GDM1 (cell line): ENCODE data around the gene PDGFD.

Source experiments
- DNase-seq: peaks from one replicate; lab custom pipeline; 2025; lab: John Stamatoyannopoulos, UW

The PDGFD gene

DNA sequence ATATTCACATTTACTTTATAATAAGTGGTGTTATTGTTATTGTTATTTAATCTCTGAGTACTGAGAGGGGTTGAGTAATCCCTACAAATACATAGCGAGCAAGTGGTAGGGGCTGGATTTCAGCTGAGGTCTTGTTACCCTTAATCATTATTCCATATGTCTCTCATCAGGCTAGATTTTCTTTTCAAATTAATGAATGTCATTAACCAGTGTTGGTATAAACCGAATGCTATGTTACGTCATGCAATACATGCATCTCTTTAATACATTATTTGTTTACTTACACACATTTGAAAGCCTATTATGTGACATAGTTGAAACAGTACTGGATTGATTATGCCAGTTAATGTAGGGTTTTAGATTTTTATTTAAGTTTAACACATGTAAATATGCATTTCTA, 18.9 kb downstream of the PDGFD start:
- no peak for DNase-seq

DNA sequence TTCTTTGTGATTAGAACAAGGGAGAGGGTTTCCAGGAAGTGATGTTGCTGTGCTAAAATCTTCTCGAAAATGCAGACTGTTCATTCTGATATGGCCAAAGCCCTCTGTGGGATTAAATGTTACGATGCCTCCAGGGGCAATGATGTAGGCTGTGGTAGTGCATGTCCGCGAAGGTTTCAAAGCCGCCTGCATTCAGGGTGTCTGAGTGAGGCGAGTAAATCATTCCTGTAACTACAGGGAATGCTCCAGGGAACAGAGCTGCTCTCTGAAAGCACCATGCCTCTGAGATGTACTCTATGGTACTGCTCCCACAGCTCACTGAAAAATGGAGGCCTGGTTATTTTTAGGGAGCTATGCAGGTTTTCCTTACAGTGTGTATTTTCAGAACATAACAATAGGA, 21.2 kb downstream of the PDGFD start:
- DNase-seq, result no peak

DNA sequence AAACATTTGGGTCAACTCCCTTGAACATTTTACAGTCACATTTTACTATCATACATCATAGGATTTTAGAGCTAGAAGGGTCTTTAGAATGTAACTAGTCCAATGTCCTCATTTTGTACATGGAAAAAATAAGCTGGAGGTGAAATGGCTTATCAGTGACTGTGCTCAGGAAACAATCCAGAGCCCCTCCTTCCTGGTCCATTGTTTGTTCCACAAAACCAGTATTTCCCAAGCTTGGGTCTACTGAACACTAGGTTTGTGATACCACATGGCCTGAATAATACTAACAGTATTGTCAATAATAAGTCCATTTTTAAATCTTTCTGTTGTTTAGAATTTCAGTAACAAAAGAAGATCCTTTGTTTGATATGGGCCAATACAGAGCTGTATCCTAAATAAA, 27.1 kb downstream of the PDGFD start:
- DNase-seq, result no peak

DNA sequence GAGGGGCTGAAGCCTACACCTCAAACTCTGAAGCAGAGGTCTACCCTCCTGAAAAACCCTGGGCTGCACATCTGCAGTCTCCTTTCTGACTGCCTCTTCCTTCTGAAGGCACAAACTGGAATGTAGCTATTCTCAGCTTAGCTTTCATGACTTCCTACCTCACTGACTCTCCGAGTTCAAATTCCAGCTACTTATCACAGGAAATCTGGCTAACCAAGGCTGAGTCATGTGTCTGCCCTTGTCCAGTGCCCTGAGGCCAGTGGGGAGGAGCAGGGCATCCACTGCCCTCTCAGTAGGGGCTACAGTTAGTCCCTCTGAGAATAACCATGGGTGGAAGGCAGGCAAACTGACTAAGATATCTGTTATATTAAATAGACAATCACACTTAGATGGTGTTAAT, 29.2 kb downstream of the PDGFD start:
- DNase-seq, result no peak

DNA sequence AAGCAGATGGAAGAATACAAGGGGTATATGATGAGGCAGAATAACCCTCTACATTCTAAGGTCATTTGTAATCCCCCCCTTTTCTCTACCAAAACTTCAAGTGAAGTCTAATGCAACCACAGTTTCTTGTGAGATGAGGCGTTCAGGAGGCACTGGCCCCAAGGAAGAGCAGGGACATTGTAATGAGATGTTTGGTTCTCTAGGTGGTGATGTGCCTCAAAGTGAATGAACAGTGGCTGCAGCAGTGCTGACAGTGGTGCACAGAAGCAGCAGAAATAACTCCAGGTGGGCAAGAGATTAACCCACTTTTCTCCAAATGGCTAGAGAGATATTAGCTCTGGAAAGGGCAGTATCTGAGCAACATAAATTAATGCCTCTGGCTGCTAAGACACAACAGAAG, 33.8 kb downstream of the PDGFD start:
- DNase-seq, result no peak

DNA sequence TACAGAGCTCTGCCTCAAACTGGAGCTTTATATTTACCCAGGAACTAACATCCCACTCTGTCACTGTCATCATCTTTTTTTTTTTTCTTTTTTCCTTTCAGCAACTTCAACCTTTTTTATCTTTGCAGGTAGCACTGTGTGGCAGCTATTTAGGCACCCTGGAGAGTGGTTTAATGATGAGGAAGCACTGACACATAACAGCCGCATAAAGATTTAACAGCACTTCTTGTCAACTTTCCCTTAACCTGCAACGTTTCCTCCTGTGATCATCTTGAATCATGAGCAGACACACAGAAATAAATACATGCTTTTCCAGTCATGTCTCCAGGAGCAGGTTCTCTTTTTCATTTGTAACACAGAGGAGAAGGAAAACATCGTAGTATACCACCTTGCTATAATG, 34.8 kb downstream of the PDGFD start:
- DNase-seq, result no peak

DNA sequence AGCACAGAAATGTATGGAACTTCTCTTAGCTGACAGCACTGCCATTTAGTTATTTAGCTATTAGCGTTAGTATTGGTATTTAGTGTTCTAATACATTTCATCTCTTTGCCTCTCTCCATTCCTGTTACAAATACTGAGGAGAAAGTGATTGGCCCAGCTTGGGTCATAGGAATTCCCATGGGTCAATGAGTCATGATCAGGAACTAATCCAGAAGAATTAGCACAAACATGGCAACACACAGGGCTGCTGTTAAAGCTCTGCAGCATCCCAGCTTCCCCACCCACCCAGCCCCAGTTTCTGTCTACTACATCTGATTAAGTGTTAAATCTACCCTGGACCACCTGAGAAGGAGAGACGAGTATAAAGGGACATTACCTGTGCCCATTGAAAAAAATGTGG, 36.1 kb downstream of the PDGFD start:
- DNase-seq, result no peak

DNA sequence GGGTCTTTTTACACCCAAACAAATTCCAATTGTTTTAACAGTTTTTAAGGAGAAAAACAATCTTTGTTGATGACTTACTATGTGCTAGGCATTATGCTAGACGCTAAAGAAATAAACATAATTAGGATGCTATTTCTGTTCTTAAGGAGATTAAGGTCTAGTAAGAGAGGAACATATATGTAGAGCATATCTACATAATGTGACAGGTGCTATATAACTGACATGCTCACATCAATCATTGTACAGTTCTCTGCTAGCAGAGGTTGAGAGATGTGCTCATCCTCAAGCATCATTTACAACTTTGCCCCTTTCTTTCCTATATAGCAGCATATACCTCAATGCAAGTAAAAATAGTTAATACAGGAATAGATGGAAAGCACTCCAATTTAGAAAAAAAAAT, 37.5 kb downstream of the PDGFD start:
- DNase-seq, result no peak

DNA sequence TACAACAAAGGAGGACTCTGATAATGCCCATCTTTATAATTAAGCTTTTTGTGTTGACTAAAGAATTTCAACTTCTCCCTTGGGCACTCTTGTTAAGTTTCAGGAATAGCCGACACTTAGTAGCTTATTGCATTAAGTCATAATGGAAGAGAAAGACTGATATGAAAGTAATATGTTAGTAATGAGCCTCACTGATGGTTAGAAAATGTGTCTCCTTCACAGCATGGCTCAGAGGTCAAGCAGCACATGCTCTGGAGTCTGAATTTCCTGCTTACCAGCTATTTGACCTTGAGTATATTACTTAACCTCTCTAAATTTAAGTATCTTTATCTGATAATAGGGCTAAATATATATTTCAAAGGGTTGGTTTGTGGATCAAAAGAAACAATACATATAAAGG, 39.0 kb downstream of the PDGFD start:
- no peak for DNase-seq

DNA sequence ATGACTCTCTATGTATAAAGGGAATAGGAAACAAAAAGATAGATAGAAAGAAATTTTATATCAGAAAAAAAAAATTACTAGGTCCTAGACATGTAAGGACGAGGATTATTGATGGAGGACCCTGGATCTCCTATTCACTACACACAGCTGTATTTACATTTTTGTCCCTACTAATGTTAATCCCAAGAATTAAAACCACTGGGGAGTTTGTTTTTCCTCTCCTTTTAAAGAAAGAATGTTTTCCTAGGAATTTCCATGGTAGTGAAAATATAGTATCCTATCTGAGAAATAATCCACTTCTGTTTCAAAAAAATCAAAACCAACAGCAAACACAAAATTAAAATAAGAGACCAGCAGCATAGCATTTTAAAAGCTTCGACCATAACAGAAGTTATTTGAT, 41.1 kb downstream of the PDGFD start:
- no peak for DNase-seq

DNA sequence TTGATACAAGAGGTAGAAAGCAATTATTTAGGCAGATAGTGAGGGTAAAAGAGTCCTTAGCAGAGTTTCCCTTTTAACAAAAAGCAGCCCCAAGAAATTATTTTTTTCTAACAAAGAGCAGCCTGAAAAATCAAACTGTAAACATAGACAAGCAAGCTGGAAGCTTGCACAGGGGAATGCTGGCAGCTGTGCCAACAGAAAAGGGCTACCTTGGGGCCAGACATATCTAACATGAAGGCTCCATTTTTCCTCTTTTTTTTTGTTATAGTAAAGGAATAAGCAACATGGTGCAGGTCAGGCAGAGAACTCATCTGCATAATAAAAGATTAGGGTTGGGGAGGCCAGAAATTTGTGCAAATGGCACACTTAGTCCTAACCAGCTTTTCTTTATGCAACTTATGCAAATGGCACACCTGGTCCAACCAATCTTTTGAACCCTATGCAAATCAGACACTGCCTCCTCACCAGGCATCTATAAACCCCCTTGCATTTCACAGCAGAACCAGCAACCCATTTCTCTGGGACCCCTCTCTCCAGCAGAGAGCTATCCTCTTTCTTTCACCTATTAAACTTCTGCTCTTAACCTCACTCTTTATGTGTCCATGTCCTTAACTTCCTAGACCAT, 41.8 kb downstream of the PDGFD start:
- DNase-seq, result no peak

DNA sequence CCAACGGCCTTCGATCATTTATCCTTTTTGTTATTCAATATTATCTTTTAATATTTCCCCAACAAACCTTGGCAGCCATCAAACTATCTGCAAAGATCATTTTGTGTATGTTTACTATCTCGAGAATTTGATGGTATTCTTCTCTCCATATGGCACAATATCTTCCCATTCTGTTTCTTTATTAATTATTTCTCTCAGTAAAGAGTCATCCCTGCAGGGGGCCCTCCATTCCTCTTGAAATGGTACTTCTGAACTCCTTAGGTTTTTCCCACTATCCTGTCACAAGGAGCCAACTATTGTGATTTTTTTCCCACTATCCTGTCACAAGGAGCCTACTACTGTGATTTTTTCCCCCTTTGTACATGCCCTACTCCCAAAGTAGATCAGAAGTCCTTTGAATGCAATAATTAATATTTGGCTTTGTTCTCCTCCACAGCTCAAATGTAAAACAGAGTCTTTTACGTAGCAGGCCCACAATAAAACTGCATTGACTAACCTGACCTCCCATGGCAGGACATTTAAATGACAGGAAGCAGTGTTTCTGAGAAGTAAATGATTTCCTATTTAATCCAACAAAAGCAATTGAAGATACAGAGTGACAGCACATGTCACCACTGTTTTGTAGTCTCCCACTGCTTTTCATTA, 43.3 kb downstream of the PDGFD start:
- DNase-seq, result no peak

DNA sequence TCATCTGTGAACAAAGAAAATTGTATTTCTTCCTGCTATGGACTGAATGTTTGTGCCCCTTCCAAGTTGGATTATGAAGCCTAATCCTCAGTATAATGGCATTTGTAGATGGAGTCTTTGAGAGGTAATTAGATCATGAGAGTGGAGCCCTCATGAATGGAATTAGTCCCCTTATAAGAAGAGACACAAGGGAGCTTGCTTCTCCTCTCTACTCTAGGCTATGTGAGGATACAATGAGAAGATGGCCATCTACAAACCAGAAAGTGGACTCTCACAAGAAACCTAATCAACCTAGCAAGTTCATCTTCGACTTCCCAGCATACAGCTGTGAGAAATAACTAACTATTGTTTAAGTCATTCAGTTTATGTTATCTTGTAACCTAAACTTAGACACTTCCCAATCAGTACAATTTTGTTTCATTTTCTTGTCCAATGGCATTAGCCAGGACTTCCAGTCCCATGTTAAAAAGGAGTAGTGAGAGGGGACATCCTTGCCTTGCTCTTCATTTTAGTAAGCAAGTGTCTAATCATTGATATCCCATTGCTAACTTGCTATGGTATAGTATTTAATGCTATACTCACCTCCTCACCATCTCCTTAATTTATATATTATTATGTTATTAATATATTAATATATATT, 45.7 kb downstream of the PDGFD start:
- no peak for DNase-seq

DNA sequence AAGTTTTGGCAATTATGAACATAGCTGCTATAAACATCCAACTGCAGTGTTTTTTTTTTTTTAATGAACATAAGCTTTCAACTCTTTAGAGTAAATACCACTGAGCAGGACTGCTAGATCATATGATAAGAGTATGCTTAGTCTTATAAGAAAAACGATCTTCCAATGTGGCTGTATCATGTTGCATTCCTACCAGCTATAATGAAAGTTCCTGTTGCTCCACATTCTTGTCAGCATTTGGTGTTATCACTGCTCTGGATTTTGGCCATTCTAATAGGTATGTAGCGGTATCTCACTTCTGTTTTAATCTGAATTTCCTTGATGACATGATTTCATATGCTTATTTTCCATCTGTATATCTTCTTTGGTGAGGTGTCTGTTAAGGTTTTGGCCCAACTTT, 50.4 kb downstream of the PDGFD start:
- DNase-seq, result no peak

DNA sequence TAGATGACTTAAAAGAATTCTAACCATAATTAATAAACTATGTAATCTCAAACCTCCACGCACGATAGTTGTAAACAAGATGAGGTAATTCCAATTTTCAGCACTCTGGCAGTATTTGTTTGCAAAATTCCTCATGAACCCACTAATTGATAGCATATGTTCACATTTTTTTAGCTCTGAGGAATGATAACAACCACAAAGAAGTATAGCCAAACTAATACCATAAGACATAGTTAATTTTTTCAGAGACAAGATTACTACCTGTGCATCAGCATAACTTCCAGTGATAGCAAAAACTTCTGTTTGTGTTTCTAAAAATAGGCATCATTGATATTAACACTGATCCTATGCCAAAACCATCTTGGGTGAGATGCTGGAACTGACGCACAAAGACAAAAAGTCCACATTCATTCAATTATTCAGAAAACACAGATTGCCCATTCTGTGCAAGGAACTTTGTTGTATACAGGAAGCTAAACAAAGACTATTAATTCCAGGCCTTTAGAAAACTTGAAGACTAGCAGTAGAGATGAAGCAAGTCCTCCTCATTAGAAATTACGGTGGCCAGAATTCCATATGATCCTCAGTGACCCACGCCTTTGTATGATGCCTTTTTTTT, 57.7 kb downstream of the PDGFD start:
- DNase-seq, result no peak

DNA sequence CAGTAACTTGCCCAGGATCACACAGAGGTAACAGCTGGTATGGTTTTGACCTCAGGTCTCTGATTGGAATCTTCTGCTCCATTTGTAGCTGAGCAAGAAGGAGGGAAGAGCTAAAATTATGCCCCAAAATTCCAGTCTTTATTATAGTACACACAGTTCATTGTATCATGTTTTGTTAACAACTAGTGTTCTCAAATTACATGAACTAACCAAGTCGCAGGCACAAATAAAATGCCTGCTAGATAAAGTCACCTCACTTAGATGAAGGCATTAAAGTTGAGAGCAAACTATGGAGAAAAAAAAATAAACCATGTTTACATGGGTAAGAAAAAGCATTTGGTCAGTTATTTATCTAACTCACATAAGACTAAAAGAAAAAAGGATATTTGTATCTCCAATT, 58.8 kb downstream of the PDGFD start:
- DNase-seq, result no peak

DNA sequence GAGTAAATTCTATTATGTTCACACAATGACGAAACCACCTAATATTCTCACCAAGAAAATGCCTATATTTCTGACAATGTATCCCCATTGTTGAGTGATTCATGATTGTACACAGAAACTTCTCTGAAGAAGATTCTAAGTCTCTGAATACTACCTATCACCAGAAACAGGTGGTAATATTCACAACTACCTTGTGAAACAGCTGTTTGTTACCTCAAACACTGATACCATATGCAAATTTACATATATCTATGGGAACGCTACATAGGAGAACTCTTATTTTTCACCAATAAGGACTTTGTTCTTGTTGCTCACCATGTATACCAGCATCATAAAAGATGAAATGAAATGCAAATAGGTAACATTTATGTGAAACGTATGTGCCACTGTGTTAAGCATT, 59.3 kb downstream of the PDGFD start:
- DNase-seq, result no peak

DNA sequence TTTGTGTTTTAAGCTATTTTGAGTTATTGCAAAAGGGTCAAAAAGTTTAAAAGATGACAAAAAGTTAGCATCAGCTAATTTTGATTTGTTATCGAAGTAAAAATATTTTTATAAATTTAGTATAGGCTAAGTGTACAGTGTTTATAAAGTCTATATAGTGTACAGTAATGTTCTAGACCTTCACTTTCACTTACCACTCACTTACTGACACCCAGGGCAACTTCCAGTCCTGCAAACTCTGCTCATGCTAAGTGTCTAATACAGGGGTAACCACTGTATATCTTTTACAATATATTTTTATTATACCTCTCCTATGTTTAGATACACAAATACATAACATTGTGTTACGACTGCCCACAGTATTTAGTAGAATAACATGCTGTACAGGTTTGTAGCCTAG, 59.7 kb downstream of the PDGFD start:
- DNase-seq, result no peak

DNA sequence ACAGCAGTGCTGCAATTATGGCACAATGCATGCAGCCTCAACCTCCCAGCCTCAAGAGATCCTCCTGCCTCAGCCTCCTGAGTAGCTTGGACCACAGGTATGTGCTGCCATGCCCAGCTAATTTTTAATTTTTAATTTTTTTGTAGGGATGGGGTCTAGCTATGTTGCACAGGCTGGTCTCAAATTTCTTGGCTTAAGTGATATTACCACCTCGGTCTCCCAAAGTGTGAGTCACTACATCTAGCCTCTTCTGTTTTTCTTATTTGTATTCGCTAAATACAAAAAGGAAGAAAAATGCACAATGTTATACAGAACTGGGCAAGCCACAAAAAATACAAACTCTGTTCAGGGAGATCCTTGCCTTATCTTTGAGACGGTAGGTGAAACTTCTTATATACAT, 65.4 kb downstream of the PDGFD start:
- DNase-seq, result no peak

DNA sequence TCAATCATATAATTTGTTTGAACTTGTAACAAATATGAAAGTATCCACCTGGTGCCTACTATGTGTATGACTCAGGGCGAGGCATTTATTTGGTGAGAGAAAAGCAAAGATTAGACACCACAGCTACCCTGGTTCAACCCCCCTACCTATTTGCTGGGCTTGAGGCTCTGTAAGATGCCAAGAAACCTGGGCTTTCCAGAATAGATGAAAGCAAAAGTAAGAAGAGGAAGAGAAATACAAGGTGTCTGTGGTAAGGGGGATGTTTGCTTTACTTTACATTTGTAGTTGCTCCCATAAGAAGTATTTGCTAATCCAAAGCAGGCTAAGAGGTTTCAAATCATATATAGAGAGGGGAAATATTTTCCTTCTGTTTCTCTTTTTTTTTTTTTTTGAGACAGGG, 65.8 kb downstream of the PDGFD start:
- no peak for DNase-seq

DNA sequence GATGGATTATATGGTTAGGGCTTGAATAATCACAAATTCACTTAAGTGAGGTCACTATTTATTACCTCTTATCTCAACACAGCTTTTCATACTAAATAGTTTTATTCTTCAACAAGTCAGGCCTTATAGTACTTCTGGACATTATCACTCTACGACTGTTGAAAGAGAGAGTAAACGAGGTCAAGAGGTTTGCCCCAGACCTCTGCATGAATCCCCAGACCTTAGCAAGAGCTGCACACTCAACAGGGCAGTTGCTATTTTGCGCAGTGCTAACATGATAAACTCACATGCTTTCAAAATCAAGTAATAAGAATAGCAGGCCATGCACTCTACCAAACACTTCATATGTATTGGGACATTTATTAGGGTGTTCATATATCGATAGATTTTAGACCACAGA, 67.0 kb downstream of the PDGFD start:
- no peak for DNase-seq

DNA sequence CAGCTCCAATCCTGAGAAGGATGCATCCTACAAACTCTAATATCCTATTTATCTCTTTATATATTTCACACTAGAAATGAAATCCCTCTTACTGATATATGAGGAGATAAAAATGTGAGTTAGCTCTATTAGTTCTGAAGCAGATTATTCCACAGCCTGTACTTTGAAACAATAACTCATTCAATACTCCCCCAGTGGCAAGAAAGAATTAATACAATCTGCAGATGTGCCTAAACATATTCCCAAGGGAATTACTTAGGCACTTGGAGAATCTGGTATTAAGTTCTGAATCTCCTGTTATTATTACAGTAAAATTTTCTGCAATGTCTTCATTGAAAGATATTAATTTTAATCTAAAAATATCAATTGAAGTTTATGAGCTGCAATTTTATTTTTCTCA, 68.2 kb downstream of the PDGFD start:
- no peak for DNase-seq

DNA sequence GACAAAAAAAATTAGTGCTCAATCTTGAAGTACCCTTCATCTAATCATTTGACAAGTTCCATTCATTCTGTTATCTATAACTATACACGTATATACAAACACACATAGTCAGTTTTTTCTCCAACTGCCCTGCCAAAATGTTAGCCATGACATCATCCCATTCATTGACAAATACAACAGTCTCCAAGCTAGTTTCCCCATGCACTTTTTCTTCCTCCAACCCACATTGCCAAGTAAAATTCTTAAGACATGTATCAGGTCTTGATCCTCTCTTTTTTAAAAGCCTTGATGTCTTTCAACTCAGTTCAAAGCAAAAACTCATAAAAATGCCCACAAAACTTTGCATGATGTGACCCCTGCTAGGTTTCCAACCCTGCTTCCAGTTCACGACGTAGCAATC, 69.4 kb downstream of the PDGFD start:
- DNase-seq, result no peak
